Adrenal gland (tissue), 12 donors: Measurements from ENCODE around the gene KIF26B. TPM values are rescaled to one million over a fixed set of nuclear protein-coding genes. Genes with fewer than 3 reads are reported as not detected.

Source experiments
- DNase-seq, 7 donors: peaks; one replicate each; pipeline ENCODE4 v3.0.0-alpha.2; 2019 to 2020
- H3K27ac ChIP-seq, 5 donors: fragments of 200-600 bp; sonication (generic) in 4 of 5; 1 replicate in 3 of 5; 2 replicates in 2 of 5; pipeline versions ENCODE4 v1.5.1 to v1.8.0; 2016 to 2020; ENCODE audit warnings: mild to moderate bottlenecking in 1 of 5
- H3K27me3 ChIP-seq: fragments of 200-600 bp; 2 replicates; pipeline ENCODE4 v1.8.0; 2021
- H3K36me3 ChIP-seq, 2 donors: fragments of 200-600 bp; replicated peaks in 1 of 2; 1 replicate in 1 of 2; 2 replicates in 1 of 2; pipeline versions ENCODE4 v1.5.1 to v1.8.0; 2018 to 2022
- H3K4me1 ChIP-seq, 2 donors: fragments of 200-600 bp; replicated peaks in 1 of 2; 1 replicate in 1 of 2; 2 replicates in 1 of 2; pipeline versions ENCODE4 v1.5.1 to v1.8.0; 2018 to 2021
- H3K4me3 ChIP-seq, 4 donors: fragments of 200-600 bp; sonication (generic) in 3 of 4; one replicate each; pipeline ENCODE4 v1.5.1; 2016 to 2018
- H3K9me3 ChIP-seq, 3 donors: fragments of 200-600 bp; sonication (generic) in 1 of 3; replicated peaks in 1 of 3; 1 replicate in 2 of 3; 2 replicates in 1 of 3; pipeline versions ENCODE4 v1.5.1 to v1.8.0; 2016 to 2021
- CTCF ChIP-seq, 6 experiments: fragments of 450-650 bp in 4 of 6; fragments of 200-600 bp in 2 of 6; sonication (generic) in 1 of 6; IDR thresholded peaks; 1 replicate in 5 of 6; 2 replicates in 1 of 6; pipeline versions ENCODE4 v1.5.1 to v1.8.0; 2016 to 2021; ENCODE audit warnings: antibody characterized with exemption in 6 of 6, mild to moderate bottlenecking in 2 of 6, moderate library complexity in 1 of 6
- POLR2A ChIP-seq, 2 donors: fragments of 450-650 bp; IDR thresholded peaks; one replicate each; pipeline ENCODE4 v1.6.1; 2017; ENCODE audit warnings: antibody characterized with exemption in 2 of 2, mild to moderate bottlenecking in 2 of 2, moderate library complexity in 1 of 2
- WGBS, 4 donors: extraction: QIAGEN DNeasy Blood & Tissue Kit in 2 of 4; methylation state at CpG; one replicate each; pipeline versions ENCODE4 v1.1.5 to v1.1.7; 2013 to 2017; 5-methylcytosine and 5-hydroxymethylcytosine counted together
- intact Hi-C, 2 donors: fragments of 100-400 bp; cut with DNase I; formaldehyde crosslinking; loops; one replicate each; pipeline versions ENCODE4 v1.14.1 to v1.15.0; 2022 to 2023
- polyA plus RNA-seq, 3 donors: library from polyadenylated mRNA; stranded (reverse); fragments of 200-250 nt in 2 of 3; fragments of 350-450 nt in 1 of 3; fragmentation: Illumina TruSeq in 1 of 3; extraction: RNeasy Lipid Tissue Mini Kit (QIAGEN cat#74804) in 1 of 3; gene quantifications; one replicate each; pipeline ENCODE4 v1.2.3, GENCODE V29; 2013 to 2014
- total RNA-seq, 9 donors: library from RNA; depleted of rRNA in 4 of 9; stranded (reverse); fragments of >200 nt in 4 of 9; fragments of 120-200 nt in 1 of 9; fragmentation: NEBNext Ultra II Directional in 1 of 9; extraction: Animal tissue kit (Norgen Biotek cat#: 25700) in 1 of 9; gene quantifications; one replicate each; pipeline versions ENCODE4 v1.1.0 to v1.2.4, GENCODE V29; 2013 to 2023
- donor health status: healthy with polysubstance abuse.
- donor health status: Bipolar disorder and iron deficiency.
- donor health status: DM: yes; HTN: yes; CAD: no.
- donor health status: DM: no; HTN: no; CAD: no.
- donor health status: DM: no; HTN: no; CAD: no.
- donor health status: DM: yes; HTN: yes; CAD: no.

KIF26B gene
- total and polyA plus RNA-seq, 12 donors = 0.20 to 4.6 (median 2.6) TPM

- H3K36me3 ChIP-seq = no peaks in the 10 kb centered on the region
- TF ChIP-seq CTCF (IDR thresholded peaks at IDR 0.05) (no peak), POLR2A (IDR thresholded peaks at IDR 0.05) (no peak)
- no peaks in the 10 kb centered on the region for H3K4me1 ChIP-seq
- intact Hi-C loops = no loop called here
- H3K27me3 ChIP-seq = no peaks in the 10 kb centered on the region
- no peaks in the 10 kb centered on the region for H3K9me3 ChIP-seq
- H3K4me3 ChIP-seq = no peak overlapping the region
- H3K27ac ChIP-seq = no peak overlapping the region
- no peak for DNase-seq
- WGBS, 4 donors = 82 to 90% (median 85%) methylated on average over 13 to 14 of the region's 14 CpGs
Measured at GRCh38 chr1:245444147-245444828, 289.5 kb downstream of the KIF26B start.

GRCh38 chr1:245444945-245445344 is 290.2 kb downstream of the KIF26B start:
- intact Hi-C loops = no loop called here
- Histone ChIP-seq H3K4me3 (no peak overlapping the region), H3K36me3 (no peaks in the 10 kb centered on the region), H3K27ac (no peak overlapping the region), H3K4me1 (no peaks in the 10 kb centered on the region), H3K9me3 (no peaks in the 10 kb centered on the region), H3K27me3 (no peaks in the 10 kb centered on the region)
- no peak for TF ChIP-seq CTCF (IDR thresholded peaks at IDR 0.05)
- TF ChIP-seq POLR2A (IDR thresholded peaks at IDR 0.05) = no peak
- peak in 3 of 7 donors; percentile 8 to 43 (median 23) for DNase-seq
- WGBS, 4 donors = 58 to 68% (median 60%) methylated on average over 5 of the region's 5 CpGs

- Histone ChIP-seq H3K4me1 (peaks cover 0 to 4% of the 10 kb centered on the region in 2 donors), H3K27me3 (no peaks in the 10 kb centered on the region), H3K27ac (no peak overlapping the region), H3K4me3 (no peak overlapping the region), H3K36me3 (no peaks in the 10 kb centered on the region), H3K9me3 (no peaks in the 10 kb centered on the region)
- no peak for DNase-seq
- WGBS, 4 donors = 80 to 93% (median 90%) methylated on average over 1 of the region's 1 CpG
- intact Hi-C loops = no loop called here
- TF ChIP-seq POLR2A (IDR thresholded peaks at IDR 0.05) (no peak), CTCF (IDR thresholded peaks at IDR 0.05) (no peak)
Measured at GRCh38 chr1:245448531-245448930, 293.7 kb downstream of the KIF26B start.

GRCh38 chr1:245448975-245449431 is 294.2 kb downstream of the KIF26B start:
- no peaks in the 10 kb centered on the region for H3K36me3 ChIP-seq
- 76 to 83% (median 78%) methylated on average over 8 of the region's 8 CpGs for WGBS, 4 donors
- TF ChIP-seq POLR2A (IDR thresholded peaks at IDR 0.05) = no peak
- no peak for TF ChIP-seq CTCF (IDR thresholded peaks at IDR 0.05)
- DNase-seq = no peak
- no peak overlapping the region for H3K4me3 ChIP-seq
- peaks cover 0 to 8% of the 10 kb centered on the region in 2 donors for H3K4me1 ChIP-seq
- H3K9me3 ChIP-seq = no peaks in the 10 kb centered on the region
- no peaks in the 10 kb centered on the region for H3K27me3 ChIP-seq
- H3K27ac ChIP-seq = no peak overlapping the region
- intact Hi-C loops = no loop called here
